Measurements from ENCODE around the gene ERG. TPM values are rescaled to one million over a fixed set of nuclear protein-coding genes. Genes with fewer than 3 reads are reported as not detected.

ERG gene
- total and polyA plus RNA-seq, 12 donors, result 4.0 to 16.3 (median 11.2) TPM

DNA sequence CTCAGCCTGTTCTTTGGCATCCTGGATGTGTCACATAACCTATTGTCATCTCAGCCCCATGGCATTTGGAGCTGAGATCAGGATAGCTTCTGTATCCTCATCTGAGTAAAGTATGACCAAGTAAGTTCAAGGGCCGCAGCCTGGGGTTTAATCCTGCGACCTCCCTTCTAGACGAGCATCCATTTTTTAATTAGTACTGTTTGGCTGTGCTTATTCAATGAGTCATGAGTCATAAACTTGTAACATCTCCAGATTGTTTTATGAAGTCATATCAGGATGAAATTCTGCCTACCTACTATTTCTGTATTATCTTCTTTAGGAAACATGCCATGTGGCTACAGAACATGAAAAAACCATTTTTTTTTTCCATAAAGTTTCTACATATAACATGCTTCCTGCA lies 119.1 kb downstream of the ERG start:
- no peak for TF ChIP-seq POLR2A (IDR thresholded peaks at IDR 0.05)
- TF ChIP-seq, protein P1, sequence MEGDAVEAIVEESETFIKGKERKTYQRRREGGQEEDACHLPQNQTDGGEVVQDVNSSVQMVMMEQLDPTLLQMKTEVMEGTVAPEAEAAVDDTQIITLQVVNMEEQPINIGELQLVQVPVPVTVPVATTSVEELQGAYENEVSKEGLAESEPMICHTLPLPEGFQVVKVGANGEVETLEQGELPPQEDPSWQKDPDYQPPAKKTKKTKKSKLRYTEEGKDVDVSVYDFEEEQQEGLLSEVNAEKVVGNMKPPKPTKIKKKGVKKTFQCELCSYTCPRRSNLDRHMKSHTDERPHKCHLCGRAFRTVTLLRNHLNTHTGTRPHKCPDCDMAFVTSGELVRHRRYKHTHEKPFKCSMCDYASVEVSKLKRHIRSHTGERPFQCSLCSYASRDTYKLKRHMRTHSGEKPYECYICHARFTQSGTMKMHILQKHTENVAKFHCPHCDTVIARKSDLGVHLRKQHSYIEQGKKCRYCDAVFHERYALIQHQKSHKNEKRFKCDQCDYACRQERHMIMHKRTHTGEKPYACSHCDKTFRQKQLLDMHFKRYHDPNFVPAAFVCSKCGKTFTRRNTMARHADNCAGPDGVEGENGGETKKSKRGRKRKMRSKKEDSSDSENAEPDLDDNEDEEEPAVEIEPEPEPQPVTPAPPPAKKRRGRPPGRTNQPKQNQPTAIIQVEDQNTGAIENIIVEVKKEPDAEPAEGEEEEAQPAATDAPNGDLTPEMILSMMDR (IDR thresholded peaks at IDR 0.05), result no peak
- Histone ChIP-seq H3K4me3 (no peak overlapping the region), H3K9me3 (replicated peaks in 1 of 3) (no peaks in the 10 kb centered on the region), H3K36me3 (replicated peaks in 1 of 2) (no peaks in the 10 kb centered on the region), H3K27me3 (no peaks in the 10 kb centered on the region), H3K27ac (no peak overlapping the region), H3K4me1 (replicated peaks in 1 of 2) (no peaks in the 10 kb centered on the region)
- WGBS, 4 donors, result 52 to 65% (median 57%) methylated on average over 3 of the region's 3 CpGs
- DNase-seq, result no peak
- intact Hi-C loops (cut with DNase I), result no loop called here

DNA sequence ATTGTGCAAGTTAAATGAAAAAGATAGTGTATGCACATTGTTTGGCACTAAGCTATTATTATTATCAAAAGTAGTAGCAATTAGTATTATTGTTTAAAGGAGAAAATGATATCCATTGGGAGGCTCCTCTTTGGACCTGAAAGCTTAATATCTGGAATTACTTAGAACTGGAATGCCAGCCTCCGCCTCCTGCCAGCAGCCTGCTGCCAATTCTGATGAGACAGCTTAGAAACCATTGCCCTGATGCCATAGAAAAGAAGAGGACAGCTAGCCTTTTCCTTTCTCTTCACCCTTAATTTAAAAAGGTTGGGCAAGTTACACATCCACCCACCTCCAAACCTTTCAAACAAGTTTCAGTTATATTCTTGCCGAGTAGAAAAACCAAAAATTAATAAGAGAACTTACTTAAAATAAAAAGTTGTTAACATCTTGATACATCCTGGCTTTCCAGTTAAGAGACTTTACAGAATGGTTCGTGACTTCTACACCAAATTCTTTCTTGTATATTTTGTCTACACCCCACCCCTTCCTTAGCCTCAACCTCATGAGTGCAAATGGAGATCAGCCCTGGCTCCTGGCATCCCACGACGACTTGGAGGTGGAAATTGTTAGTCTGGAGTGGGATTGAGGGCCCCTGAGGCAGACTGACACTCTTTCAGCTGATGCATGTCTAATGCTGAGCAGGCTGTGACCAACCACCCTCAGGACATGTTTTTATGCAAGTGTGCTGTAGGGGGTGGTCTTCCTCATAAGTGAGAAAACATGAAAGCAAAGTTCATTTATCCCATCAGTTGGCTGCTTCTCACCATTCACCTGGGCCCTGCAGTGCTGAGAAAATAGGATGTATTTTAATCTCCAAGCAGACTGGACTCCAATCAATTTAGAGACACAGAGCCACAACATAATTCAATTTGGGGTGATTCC lies 120.8 kb downstream of the ERG start:
- intact Hi-C loops (cut with DNase I), result no loop called here

DNA sequence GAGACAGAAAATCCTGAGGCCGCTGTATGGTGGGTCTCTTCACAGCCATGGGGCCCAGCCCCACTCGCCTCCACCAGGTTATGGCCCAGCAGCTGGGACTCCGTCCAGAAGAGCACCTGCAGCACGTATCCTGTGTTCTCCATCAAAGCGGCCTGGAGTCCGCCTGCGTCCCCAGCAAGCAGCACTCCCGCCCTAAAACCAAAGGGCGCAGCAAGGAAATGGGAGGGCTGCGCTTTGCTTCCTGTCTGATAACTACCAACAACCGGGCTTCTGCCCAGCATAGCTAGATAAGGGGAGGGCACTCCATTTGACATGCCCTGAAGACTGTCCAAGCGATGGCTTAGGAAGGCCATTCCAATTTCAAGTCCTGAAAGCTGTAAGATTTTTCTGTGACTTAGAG lies 121.6 kb downstream of the ERG start:
- H3K27ac ChIP-seq, result no peak overlapping the region
- peak in 1 of 7 donors; percentile 25 for DNase-seq
- WGBS, 4 donors, result 62 to 71% (median 65%) methylated on average over 4 to 12 of the region's 12 CpGs
- H3K27me3 ChIP-seq, result no peaks in the 10 kb centered on the region
- no peaks in the 10 kb centered on the region for H3K4me1 ChIP-seq (replicated peaks in 1 of 2)
- H3K4me3 ChIP-seq, result no peak overlapping the region
- no peaks in the 10 kb centered on the region for H3K36me3 ChIP-seq (replicated peaks in 1 of 2)
- intact Hi-C loops (cut with DNase I), result no loop called here
- TF ChIP-seq POLR2A (IDR thresholded peaks at IDR 0.05), result no peak
- TF ChIP-seq, protein P1 (IDR thresholded peaks at IDR 0.05), result no peak
- H3K9me3 ChIP-seq (replicated peaks in 1 of 3), result no peaks in the 10 kb centered on the region

More for the DNA sequence above, 120.8 kb downstream of the ERG start:
- 58 to 71% (median 66%) methylated on average over 5 of the region's 5 CpGs for WGBS, 4 donors
- TF ChIP-seq, protein P1 (IDR thresholded peaks at IDR 0.05), result no peak
- no peak for TF ChIP-seq POLR2A (IDR thresholded peaks at IDR 0.05)
- Histone ChIP-seq H3K27ac (no peak overlapping the region), H3K4me3 (no peak overlapping the region), H3K27me3 (no peaks in the 10 kb centered on the region), H3K36me3 (replicated peaks in 1 of 2) (no peaks in the 10 kb centered on the region), H3K9me3 (replicated peaks in 1 of 3) (no peaks in the 10 kb centered on the region), H3K4me1 (replicated peaks in 1 of 2) (no peaks in the 10 kb centered on the region)
- no peak for DNase-seq

DNA sequence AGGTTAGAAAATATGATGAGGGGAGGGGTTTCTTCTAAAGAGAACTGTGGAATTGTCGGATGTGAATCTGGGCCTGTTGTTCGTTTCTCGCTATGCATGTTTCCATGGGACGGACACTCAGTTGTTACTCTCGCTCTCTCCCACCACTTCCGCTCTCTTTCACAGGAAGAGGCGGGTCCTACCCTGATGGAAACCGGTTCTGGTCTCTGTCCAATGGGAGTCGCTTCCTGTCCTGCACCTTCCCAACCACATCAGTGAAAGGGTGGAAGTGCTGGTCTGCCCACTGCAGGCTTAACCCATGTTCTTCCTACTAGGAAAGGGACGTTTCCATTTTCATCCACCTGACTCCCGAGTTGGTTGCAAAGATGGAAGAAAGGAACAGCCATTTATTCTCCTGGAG lies 122.0 kb downstream of the ERG start:
- intact Hi-C loops (cut with DNase I), result no loop called here
- TF ChIP-seq, protein P1 (IDR thresholded peaks at IDR 0.05), result no peak
- TF ChIP-seq POLR2A (IDR thresholded peaks at IDR 0.05), result no peak
- Histone ChIP-seq H3K36me3 (replicated peaks in 1 of 2) (no peaks in the 10 kb centered on the region), H3K9me3 (replicated peaks in 1 of 3) (no peaks in the 10 kb centered on the region), H3K4me3 (no peak overlapping the region), H3K27ac (no peak overlapping the region), H3K4me1 (replicated peaks in 1 of 2) (no peaks in the 10 kb centered on the region), H3K27me3 (no peaks in the 10 kb centered on the region)
- 58 to 69% (median 66%) methylated on average over 11 of the region's 11 CpGs for WGBS, 4 donors
- DNase-seq, result no peak

Data from adrenal gland (tissue), 12 donors.